ENCODE measurements around the gene SPINT2. TPM values are rescaled to one million over a fixed set of nuclear protein-coding genes. Genes with fewer than 3 reads are reported as not detected.

Gene SPINT2
- total and polyA plus RNA-seq, 2 of the 13 experiments (the other 11 are each of a cell fraction or from before 2014, with no cell fraction given) = 0.31 to 0.77 TPM

DNA sequence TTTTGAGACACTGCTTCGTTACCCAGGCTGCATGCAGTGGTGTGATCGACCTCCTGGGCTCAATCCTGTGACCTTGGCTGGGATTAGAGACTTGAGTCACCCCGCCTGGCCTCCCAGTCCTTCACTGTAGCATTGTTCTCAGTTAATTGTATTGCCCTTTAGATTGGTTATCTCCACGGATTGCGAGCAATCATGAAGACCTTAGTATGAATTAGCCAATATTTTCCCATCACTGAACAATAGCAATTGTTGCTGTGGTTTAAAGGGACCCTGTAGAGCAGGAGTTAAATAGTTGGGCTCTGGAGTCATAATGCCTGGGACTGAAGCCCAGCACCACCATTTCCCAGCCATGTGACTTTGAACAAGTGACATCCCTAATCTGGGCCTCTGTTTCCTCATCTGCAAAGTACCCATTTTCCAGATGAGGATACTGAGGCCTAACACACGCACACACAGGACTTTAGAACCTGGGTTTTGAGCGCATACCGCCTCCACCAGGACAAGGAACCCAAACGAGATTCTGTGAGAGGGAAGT is 16.6 kb upstream of the SPINT2 start (continued):
- TF ChIP-seq ZNF3 (CRISPR knock-in tag; IDR thresholded peaks at IDR 0.05) (0 out of 2 replicates have a peak, but pooled peaks have one; percentile 25), EP300 (IDR thresholded peaks at IDR 0.05; ENCODE audit: low read depth in 2 of 2, low read length in 2 of 2) (peak in 1 of 2 experiments; percentile 28; a peak in 1 of 4 replicates), EP300 (CRISPR knock-in tag; IDR thresholded peaks at IDR 0.05; ENCODE audit: borderline replicate concordance) (no peak), CEBPB (IDR thresholded peaks at IDR 0.05; ENCODE audit: borderline replicate concordance, low read depth, low read length) (peak; percentile 53; the same call in 1 of the 2 replicates), YEATS2 (CRISPR knock-in tag; IDR thresholded peaks at IDR 0.05; ENCODE audit: borderline replicate concordance) (0 out of 2 replicates have a peak, but pooled peaks have one; percentile 20), ZFP62 (CRISPR knock-in tag; IDR thresholded peaks at IDR 0.05) (no peak), FOSL2 (CRISPR knock-in tag; IDR thresholded peaks at IDR 0.05) (peak; percentile 83), ATF7-NPFF (CRISPR knock-in tag; IDR thresholded peaks at IDR 0.05; ENCODE audit: low read depth) (no peak), PBX2 (CRISPR knock-in tag; IDR thresholded peaks at IDR 0.05) (no peak), NFAT5 (CRISPR knock-in tag; IDR thresholded peaks at IDR 0.05) (no peak), HES4 (CRISPR knock-in tag; IDR thresholded peaks at IDR 0.05; ENCODE audit: borderline replicate concordance) (no peak)
- TF ChIP-seq, protein P1, sequence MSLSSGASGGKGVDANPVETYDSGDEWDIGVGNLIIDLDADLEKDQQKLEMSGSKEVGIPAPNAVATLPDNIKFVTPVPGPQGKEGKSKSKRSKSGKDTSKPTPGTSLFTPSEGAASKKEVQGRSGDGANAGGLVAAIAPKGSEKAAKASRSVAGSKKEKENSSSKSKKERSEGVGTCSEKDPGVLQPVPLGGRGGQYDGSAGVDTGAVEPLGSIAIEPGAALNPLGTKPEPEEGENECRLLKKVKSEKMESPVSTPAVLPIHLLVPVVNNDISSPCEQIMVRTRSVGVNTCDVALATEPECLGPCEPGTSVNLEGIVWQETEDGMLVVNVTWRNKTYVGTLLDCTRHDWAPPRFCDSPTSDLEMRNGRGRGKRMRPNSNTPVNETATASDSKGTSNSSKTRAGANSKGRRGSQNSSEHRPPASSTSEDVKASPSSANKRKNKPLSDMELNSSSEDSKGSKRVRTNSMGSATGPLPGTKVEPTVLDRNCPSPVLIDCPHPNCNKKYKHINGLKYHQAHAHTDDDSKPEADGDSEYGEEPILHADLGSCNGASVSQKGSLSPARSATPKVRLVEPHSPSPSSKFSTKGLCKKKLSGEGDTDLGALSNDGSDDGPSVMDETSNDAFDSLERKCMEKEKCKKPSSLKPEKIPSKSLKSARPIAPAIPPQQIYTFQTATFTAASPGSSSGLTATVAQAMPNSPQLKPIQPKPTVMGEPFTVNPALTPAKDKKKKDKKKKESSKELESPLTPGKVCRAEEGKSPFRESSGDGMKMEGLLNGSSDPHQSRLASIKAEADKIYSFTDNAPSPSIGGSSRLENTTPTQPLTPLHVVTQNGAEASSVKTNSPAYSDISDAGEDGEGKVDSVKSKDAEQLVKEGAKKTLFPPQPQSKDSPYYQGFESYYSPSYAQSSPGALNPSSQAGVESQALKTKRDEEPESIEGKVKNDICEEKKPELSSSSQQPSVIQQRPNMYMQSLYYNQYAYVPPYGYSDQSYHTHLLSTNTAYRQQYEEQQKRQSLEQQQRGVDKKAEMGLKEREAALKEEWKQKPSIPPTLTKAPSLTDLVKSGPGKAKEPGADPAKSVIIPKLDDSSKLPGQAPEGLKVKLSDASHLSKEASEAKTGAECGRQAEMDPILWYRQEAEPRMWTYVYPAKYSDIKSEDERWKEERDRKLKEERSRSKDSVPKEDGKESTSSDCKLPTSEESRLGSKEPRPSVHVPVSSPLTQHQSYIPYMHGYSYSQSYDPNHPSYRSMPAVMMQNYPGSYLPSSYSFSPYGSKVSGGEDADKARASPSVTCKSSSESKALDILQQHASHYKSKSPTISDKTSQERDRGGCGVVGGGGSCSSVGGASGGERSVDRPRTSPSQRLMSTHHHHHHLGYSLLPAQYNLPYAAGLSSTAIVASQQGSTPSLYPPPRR (CRISPR knock-in tag; IDR thresholded peaks at IDR 0.05; ENCODE audit: borderline replicate concordance) = peak; percentile 64; the same call in 1 of the 2 replicates
- TF ChIP-seq, protein P2, sequence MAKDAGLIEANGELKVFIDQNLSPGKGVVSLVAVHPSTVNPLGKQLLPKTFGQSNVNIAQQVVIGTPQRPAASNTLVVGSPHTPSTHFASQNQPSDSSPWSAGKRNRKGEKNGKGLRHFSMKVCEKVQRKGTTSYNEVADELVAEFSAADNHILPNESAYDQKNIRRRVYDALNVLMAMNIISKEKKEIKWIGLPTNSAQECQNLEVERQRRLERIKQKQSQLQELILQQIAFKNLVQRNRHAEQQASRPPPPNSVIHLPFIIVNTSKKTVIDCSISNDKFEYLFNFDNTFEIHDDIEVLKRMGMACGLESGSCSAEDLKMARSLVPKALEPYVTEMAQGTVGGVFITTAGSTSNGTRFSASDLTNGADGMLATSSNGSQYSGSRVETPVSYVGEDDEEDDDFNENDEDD (CRISPR knock-in tag; IDR thresholded peaks at IDR 0.05; ENCODE audit: borderline replicate concordance) = no peak
- TF ChIP-seq, protein P3, sequence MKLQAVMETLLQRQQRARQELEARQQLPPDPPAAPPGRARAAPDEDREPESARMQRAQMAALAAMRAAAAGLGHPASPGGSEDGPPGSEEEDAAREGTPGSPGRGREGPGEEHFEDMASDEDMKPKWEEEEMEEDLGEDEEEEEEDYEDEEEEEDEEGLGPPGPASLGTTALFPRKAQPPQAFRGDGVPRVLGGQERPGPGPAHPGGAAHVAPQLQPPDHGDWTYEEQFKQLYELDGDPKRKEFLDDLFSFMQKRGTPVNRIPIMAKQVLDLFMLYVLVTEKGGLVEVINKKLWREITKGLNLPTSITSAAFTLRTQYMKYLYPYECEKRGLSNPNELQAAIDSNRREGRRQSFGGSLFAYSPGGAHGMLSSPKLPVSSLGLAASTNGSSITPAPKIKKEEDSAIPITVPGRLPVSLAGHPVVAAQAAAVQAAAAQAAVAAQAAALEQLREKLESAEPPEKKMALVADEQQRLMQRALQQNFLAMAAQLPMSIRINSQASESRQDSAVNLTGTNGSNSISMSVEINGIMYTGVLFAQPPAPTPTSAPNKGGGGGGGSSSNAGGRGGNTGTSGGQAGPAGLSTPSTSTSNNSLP (IDR thresholded peaks at IDR 0.05; ENCODE audit: low read depth, low read length) = peak; percentile 48; the same call in 1 of the 2 replicates
